ENCODE data around the gene CRTAC1. TPM values are rescaled to one million over a fixed set of nuclear protein-coding genes. Genes with fewer than 3 reads are reported as not detected.

CRTAC1 gene
- total RNA-seq, 1 experiment from 2014 or later, result 0.46 TPM

- no peak overlapping the region for H3T11ph ChIP-seq (ENCODE audit: low read length)
- H3K4me1 ChIP-seq (ENCODE audit: insufficient read depth, low read length), result no peaks in the 10 kb centered on the region
- H4K91ac ChIP-seq (ENCODE audit: insufficient read length, low read depth, low read length), result no peak overlapping the region
- H3K4ac ChIP-seq (ENCODE audit: low read depth, low read length), result no peak overlapping the region
- Mint-ChIP-seq H3K27ac (no peak overlapping the region), H3K36me3 (ENCODE audit: insufficient read depth in 1 of 3, low read depth in 3 of 3) (no peaks in the 10 kb centered on the region), H3K4me3 (no peak overlapping the region), H3K27me3 (ENCODE audit: low read depth) (peaks cover 71% of the 10 kb centered on the region), H3K4me1 (peaks cover 5 to 11% of the 10 kb centered on the region in 2 experiments), H3K9me3 (no peaks in the 10 kb centered on the region)
- H3K4me2 ChIP-seq (ENCODE audit: insufficient read depth, insufficient read length, low read length), result no peak overlapping the region
- no peak overlapping the region for H2BK20ac ChIP-seq (ENCODE audit: low read depth, low read length, poor library complexity, severe bottlenecking)
- H2BK15ac ChIP-seq (ENCODE audit: low read depth, low read length), result no peak overlapping the region
- no peaks in the 10 kb centered on the region for H3K23me2 ChIP-seq (ENCODE audit: insufficient read length, low read depth, low read length, poor library complexity, severe bottlenecking)
- H3K79me1 ChIP-seq (ENCODE audit: insufficient read depth, low read depth, low read length, poor library complexity, severe bottlenecking), result no peaks in the 10 kb centered on the region
- H2AFZ ChIP-seq (ENCODE audit: low read length), result no peak overlapping the region
- no peak overlapping the region for H3K27ac ChIP-seq (ENCODE audit: insufficient read length, low read depth, low read length)
- H3K23ac ChIP-seq (ENCODE audit: insufficient read length, low read depth, low read length), result no peak overlapping the region
- no peaks in the 10 kb centered on the region for H4K20me1 ChIP-seq (ENCODE audit: control insufficient read depth, insufficient read depth, insufficient read length)
- H4K5ac ChIP-seq (ENCODE audit: insufficient read length, low read depth, low read length), result no peak overlapping the region
- no peaks in the 10 kb centered on the region for H3K79me2 ChIP-seq (ENCODE audit: insufficient read depth, low read length)
- no peak for DNase-seq
- no peak overlapping the region for H2BK12ac ChIP-seq (ENCODE audit: insufficient read length, low read depth, low read length)
- no peak overlapping the region for H3K56ac ChIP-seq (ENCODE audit: insufficient read length, low read depth, low read length)
- no peak overlapping the region for H3K18ac ChIP-seq (ENCODE audit: insufficient read length, low read depth, low read length)
- no peak for TF ChIP-seq CTCF (conservative IDR thresholded peaks at IDR 0.05)
- no peak overlapping the region for H3K14ac ChIP-seq (ENCODE audit: insufficient read depth, low read length)
- no CpG with 5 or more reads among the region's 4 CpGs for WGBS (ENCODE audit: extremely low coverage, insufficient read length, low lambda C conversion rate)
- H3K9ac ChIP-seq (ENCODE audit: extremely low read depth, insufficient read length, low read length), result no peak overlapping the region
- H3K27me3 ChIP-seq (ENCODE audit: insufficient read depth, low read length), result peaks cover 9% of the 10 kb centered on the region
- no peak overlapping the region for H2BK5ac ChIP-seq (ENCODE audit: insufficient read length, low read length)
- H3K9me3 ChIP-seq (ENCODE audit: control insufficient read depth, low read depth, low read length), result no peaks in the 10 kb centered on the region
- H4K8ac ChIP-seq (replicated peaks; ENCODE audit: insufficient read length, low read depth, low read length), result no peak overlapping the region
- H2AK5ac ChIP-seq (ENCODE audit: insufficient read length, low read length), result no peak overlapping the region
- no peak overlapping the region for H2BK120ac ChIP-seq (ENCODE audit: low read depth, low read length, poor library complexity, severe bottlenecking)
These were observed 60.8 kb downstream of the CRTAC1 start for GRCh38 chr10:97969538-97970079.

Data from H9 (cell line).